ENCODE measurements around the gene TAX1BP3. TPM values are rescaled to one million over a fixed set of nuclear protein-coding genes. Genes with fewer than 3 reads are reported as not detected.

The TAX1BP3 gene
- total and polyA plus RNA-seq, 2 of the 13 experiments (the other 11 are each of a cell fraction or from before 2014, with no cell fraction given), result 16.7 to 45.1 TPM

DNA sequence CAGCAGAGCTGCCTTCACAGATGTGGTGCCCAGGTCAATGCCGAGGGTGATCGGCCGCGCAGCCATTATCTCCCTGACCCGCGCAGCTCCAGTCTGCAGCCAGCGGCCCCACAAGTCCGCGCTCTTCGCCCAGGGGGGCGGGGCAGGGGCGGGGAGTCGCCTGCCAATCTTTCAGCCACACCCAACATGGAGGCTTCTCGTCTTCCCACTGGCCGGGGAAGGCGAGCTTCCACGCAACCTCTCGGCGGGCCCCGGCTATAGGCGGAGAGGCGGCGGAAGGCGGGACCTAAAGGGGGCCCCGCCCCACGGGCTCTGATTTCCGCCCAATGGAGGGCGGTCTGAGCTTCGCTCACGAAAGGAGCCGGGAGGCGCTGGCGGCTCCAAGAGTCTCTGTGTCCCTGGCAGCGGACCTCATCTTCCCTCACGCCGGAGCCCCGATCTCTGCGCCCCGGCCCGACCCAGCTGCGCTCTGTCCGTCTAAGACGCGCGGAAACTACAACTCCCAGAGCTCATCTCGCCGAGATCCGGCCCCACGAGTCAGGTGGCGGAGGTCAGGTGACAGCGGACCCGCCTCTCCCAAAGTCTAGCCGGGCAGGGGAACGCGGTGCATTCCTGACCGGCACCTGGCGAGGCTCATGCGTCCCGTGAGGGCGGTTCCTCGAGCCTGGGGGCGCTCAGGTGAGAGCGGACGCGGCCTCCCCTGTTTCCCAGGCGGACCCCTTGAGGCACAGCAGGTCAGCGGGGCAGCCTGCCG is 32.0 kb downstream of the TAX1BP3 start, which contains the start of the genes CTNS and SHPK (continued):
- TF ChIP-seq ELF4 (CRISPR knock-in tag; IDR thresholded peaks at IDR 0.05; ENCODE audit: borderline replicate concordance) (no peak; the same call in 1 of the 2 replicates), THAP7 (CRISPR knock-in tag; IDR thresholded peaks at IDR 0.05) (peak; percentile 92; the same call in 1 of the 2 replicates), HNF4G (IDR thresholded peaks at IDR 0.05; ENCODE audit: borderline replicate concordance, low read depth, low read length) (no peak), HNF4G (CRISPR knock-in tag; IDR thresholded peaks at IDR 0.05; ENCODE audit: borderline replicate concordance, low read depth) (no peak), ZNF83 (CRISPR knock-in tag; IDR thresholded peaks at IDR 0.05; ENCODE audit: borderline replicate concordance) (peak; percentile 83), HNRNPUL1 (IDR thresholded peaks at IDR 0.05; ENCODE audit: low read depth, low read length) (no peak), FOXC1 (CRISPR knock-in tag; IDR thresholded peaks at IDR 0.05; ENCODE audit: borderline replicate concordance) (peak; percentile 61; the same call in 1 of the 2 replicates), ZNF264 (CRISPR knock-in tag; IDR thresholded peaks at IDR 0.05) (0 out of 2 replicates have a peak, but pooled peaks have one; percentile 39), ZNF607 (CRISPR knock-in tag; IDR thresholded peaks at IDR 0.05; ENCODE audit: borderline replicate concordance) (peak; percentile 87; the same call in 1 of the 2 replicates), TGIF2 (CRISPR knock-in tag; IDR thresholded peaks at IDR 0.05) (no peak), HCFC1 (IDR thresholded peaks at IDR 0.05; ENCODE audit: low read depth, low read length) (peak; percentile 86), SAP130 (CRISPR knock-in tag; IDR thresholded peaks at IDR 0.05; ENCODE audit: low read depth) (peak; percentile 98), CAMTA2 (CRISPR knock-in tag; IDR thresholded peaks at IDR 0.05; ENCODE audit: borderline replicate concordance) (0 out of 2 replicates have a peak, but pooled peaks have one; percentile 70), ZNF20 (CRISPR knock-in tag; IDR thresholded peaks at IDR 0.05) (no peak), KDM5A (IDR thresholded peaks at IDR 0.05; ENCODE audit: borderline replicate concordance, low read length) (peak; percentile 92; the same call in 1 of the 2 replicates), RFX1 (IDR thresholded peaks at IDR 0.05) (no peak), CBX2 (IDR thresholded peaks at IDR 0.05; ENCODE audit: low read depth, low read length) (no peak), CBX2 (CRISPR knock-in tag; IDR thresholded peaks at IDR 0.05; ENCODE audit: low read depth) (no peak), ZNF790 (CRISPR knock-in tag; IDR thresholded peaks at IDR 0.05; ENCODE audit: borderline replicate concordance) (peak; percentile 54; the same call in 1 of the 2 replicates), ZNF652 (CRISPR knock-in tag; IDR thresholded peaks at IDR 0.05; ENCODE audit: borderline replicate concordance, low read depth) (no peak), CTCF (CRISPR knock-in tag; IDR thresholded peaks at IDR 0.05) (no peak), MAFK (conservative IDR thresholded peaks at IDR 0.05 in 1 of 2, IDR thresholded peaks at IDR 0.05 in 1 of 2; ENCODE audit: low read length in 2 of 2) (no peak), CCDC6 (CRISPR knock-in tag; IDR thresholded peaks at IDR 0.05) (no peak; the same call in 1 of the 2 replicates)
- TF ChIP-seq, protein P1, sequence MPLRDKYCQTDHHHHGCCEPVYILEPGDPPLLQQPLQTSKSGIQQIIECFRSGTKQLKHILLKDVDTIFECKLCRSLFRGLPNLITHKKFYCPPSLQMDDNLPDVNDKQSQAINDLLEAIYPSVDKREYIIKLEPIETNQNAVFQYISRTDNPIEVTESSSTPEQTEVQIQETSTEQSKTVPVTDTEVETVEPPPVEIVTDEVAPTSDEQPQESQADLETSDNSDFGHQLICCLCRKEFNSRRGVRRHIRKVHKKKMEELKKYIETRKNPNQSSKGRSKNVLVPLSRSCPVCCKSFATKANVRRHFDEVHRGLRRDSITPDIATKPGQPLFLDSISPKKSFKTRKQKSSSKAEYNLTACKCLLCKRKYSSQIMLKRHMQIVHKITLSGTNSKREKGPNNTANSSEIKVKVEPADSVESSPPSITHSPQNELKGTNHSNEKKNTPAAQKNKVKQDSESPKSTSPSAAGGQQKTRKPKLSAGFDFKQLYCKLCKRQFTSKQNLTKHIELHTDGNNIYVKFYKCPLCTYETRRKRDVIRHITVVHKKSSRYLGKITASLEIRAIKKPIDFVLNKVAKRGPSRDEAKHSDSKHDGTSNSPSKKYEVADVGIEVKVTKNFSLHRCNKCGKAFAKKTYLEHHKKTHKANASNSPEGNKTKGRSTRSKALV (CRISPR knock-in tag; IDR thresholded peaks at IDR 0.05), result no peak; the same call in 1 of the 2 replicates
- TF ChIP-seq, protein P2, sequence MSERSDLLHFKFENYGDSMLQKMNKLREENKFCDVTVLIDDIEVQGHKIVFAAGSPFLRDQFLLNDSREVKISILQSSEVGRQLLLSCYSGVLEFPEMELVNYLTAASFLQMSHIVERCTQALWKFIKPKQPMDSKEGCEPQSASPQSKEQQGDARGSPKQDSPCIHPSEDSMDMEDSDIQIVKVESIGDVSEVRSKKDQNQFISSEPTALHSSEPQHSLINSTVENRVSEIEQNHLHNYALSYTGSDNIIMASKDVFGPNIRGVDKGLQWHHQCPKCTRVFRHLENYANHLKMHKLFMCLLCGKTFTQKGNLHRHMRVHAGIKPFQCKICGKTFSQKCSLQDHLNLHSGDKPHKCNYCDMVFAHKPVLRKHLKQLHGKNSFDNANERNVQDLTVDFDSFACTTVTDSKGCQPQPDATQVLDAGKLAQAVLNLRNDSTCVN (CRISPR knock-in tag; IDR thresholded peaks at IDR 0.05; ENCODE audit: borderline replicate concordance), result no peak
